H9 (cell line): ENCODE data around the gene NLGN4X. TPM values are rescaled to one million over a fixed set of nuclear protein-coding genes. Genes with fewer than 3 reads are reported as not detected.
A peak's percentile ranks its signal among the peaks of the same experiment; 100 is the strongest.

ENCODE experiments used
- DNase-seq: peaks from one replicate; pipeline ENCODE4 v3.0.0-alpha.2; 2017
- H2AFZ ChIP-seq: one replicate; pipeline ENCODE4 v1.6.1; 2013; ENCODE audit warnings: mild to moderate bottlenecking, low read length, control low read depth, moderate library complexity
- H2AK5ac ChIP-seq: 2 replicates; pipeline ENCODE4 v1.6.1; 2013; ENCODE audit warnings: low read length, control low read depth, mixed read lengths; ENCODE audit not compliant: insufficient read length
- H2BK120ac ChIP-seq: one replicate; pipeline ENCODE4 v1.6.1; 2013; ENCODE audit warnings: low read depth, mild to moderate bottlenecking, low read length, control low read depth, inconsistent platforms; ENCODE audit not compliant: poor library complexity, severe bottlenecking
- H2BK12ac ChIP-seq: 2 replicates; pipeline ENCODE4 v1.6.1; 2013; ENCODE audit warnings: low read length, control low read depth, mixed read lengths, low read depth; ENCODE audit not compliant: insufficient read length
- H2BK15ac ChIP-seq: 2 replicates; pipeline ENCODE4 v1.6.1; 2013; ENCODE audit warnings: low read depth, low read length, control low read depth
- H2BK20ac ChIP-seq: one replicate; pipeline ENCODE4 v1.6.1; 2013; ENCODE audit warnings: low read depth, mild to moderate bottlenecking, low read length, control low read depth, inconsistent platforms; ENCODE audit not compliant: poor library complexity, severe bottlenecking
- H2BK5ac ChIP-seq: 2 replicates; pipeline ENCODE4 v1.6.1; 2013; ENCODE audit warnings: low read length, control low read depth, mixed read lengths; ENCODE audit not compliant: insufficient read length
- H3K14ac ChIP-seq: 2 replicates; pipeline ENCODE4 v1.6.1; 2013; ENCODE audit warnings: low read length, control low read depth; ENCODE audit not compliant: insufficient read depth
- H3K18ac ChIP-seq: 2 replicates; pipeline ENCODE4 v1.6.1; 2013; ENCODE audit warnings: low read depth, mild to moderate bottlenecking, mixed read lengths, low read length, control low read depth; ENCODE audit not compliant: insufficient read length
- H3K23ac ChIP-seq: 2 replicates; pipeline ENCODE4 v1.6.1; 2013; ENCODE audit warnings: low read length, control low read depth, mixed read lengths, low read depth; ENCODE audit not compliant: insufficient read length
- H3K23me2 ChIP-seq: 2 replicates; pipeline ENCODE4 v1.6.1; 2013; ENCODE audit warnings: low read depth, mild to moderate bottlenecking, mixed read lengths, low read length, control low read depth; ENCODE audit not compliant: insufficient read length, poor library complexity, severe bottlenecking
- H3K27ac ChIP-seq: 2 replicates; pipeline ENCODE4 v1.5.1; 2013; ENCODE audit warnings: low read length, control low read depth, mixed read lengths, low read depth; ENCODE audit not compliant: insufficient read length
- H3K27me3 ChIP-seq: 2 replicates; pipeline ENCODE4 v1.6.1; 2013; ENCODE audit warnings: low read length, control low read depth, inconsistent platforms; ENCODE audit not compliant: insufficient read depth
- H3K4ac ChIP-seq: 2 replicates; pipeline ENCODE4 v1.6.1; 2013; ENCODE audit warnings: low read depth, mild to moderate bottlenecking, control low read depth, inconsistent platforms, low read length, moderate library complexity
- H3K4me1 ChIP-seq: 2 replicates; pipeline ENCODE4 v1.6.1; 2013; ENCODE audit warnings: low read length, control low read depth, inconsistent platforms; ENCODE audit not compliant: insufficient read depth
- H3K4me2 ChIP-seq: 2 replicates; pipeline ENCODE4 v1.6.1; 2013; ENCODE audit warnings: low read length, control low read depth, mixed read lengths; ENCODE audit not compliant: insufficient read length, insufficient read depth
- H3K56ac ChIP-seq: 2 replicates; pipeline ENCODE4 v1.6.1; 2013; ENCODE audit warnings: low read depth, mild to moderate bottlenecking, mixed read lengths, low read length, control low read depth; ENCODE audit not compliant: insufficient read length
- H3K79me1 ChIP-seq: 2 replicates; pipeline ENCODE4 v1.6.1; 2013; ENCODE audit warnings: low read depth, mild to moderate bottlenecking, moderate library complexity, low read length, control low read depth, inconsistent platforms; ENCODE audit not compliant: insufficient read depth, poor library complexity, severe bottlenecking
- H3K79me2 ChIP-seq: 2 replicates; pipeline ENCODE4 v1.6.1; 2013; ENCODE audit warnings: low read length, control low read depth, inconsistent platforms; ENCODE audit not compliant: insufficient read depth
- H3K9ac ChIP-seq: 2 replicates; pipeline ENCODE4 v1.6.1; 2013; ENCODE audit warnings: low read length, control low read depth, mixed read lengths; ENCODE audit not compliant: insufficient read length; ENCODE audit errors: extremely low read depth
- H3K9me3 ChIP-seq: one replicate; pipeline ENCODE4 v1.6.1; 2013; ENCODE audit warnings: low read depth, low read length, inconsistent platforms; ENCODE audit not compliant: control insufficient read depth
- H3T11ph ChIP-seq: one replicate; pipeline ENCODE4 v1.6.1; 2013; ENCODE audit warnings: mild to moderate bottlenecking, low read length, control low read depth, inconsistent platforms
- H4K20me1 ChIP-seq: one replicate; pipeline ENCODE4 v1.6.1; 2013; ENCODE audit not compliant: control insufficient read depth, insufficient read length, insufficient read depth
- H4K5ac ChIP-seq: 2 replicates; pipeline ENCODE4 v1.6.1; 2013; ENCODE audit warnings: low read depth, mild to moderate bottlenecking, mixed read lengths, low read length, control low read depth; ENCODE audit not compliant: insufficient read length
- H4K8ac ChIP-seq: replicated peaks from 2 replicates; pipeline ENCODE4 v1.6.1; 2013; ENCODE audit warnings: low read length, control low read depth, mixed read lengths, low read depth; ENCODE audit not compliant: insufficient read length
- H4K91ac ChIP-seq: 2 replicates; pipeline ENCODE4 v1.6.1; 2013; ENCODE audit warnings: low read depth, mild to moderate bottlenecking, moderate library complexity, mixed read lengths, low read length, control low read depth; ENCODE audit not compliant: insufficient read length
- H3K27ac Mint-ChIP-seq, 3 experiments: 2 replicates in 2 of 3; 3 replicates in 1 of 3; pipeline ENCODE4 v1.8.0; 2020 to 2021; ENCODE audit warnings: mixed read lengths in 3 of 3, mild to moderate bottlenecking in 1 of 3, moderate library complexity in 1 of 3
- H3K27me3 Mint-ChIP-seq: 2 replicates; pipeline ENCODE4 v1.8.0; 2021; ENCODE audit warnings: low read depth, mild to moderate bottlenecking, moderate library complexity, mixed read lengths
- H3K36me3 Mint-ChIP-seq, 3 experiments: 2 replicates in 2 of 3; 3 replicates in 1 of 3; pipeline ENCODE4 v1.8.0; 2020 to 2021; ENCODE audit warnings: low read depth in 3 of 3, mixed read lengths in 3 of 3; ENCODE audit not compliant: insufficient read depth in 1 of 3
- H3K4me1 Mint-ChIP-seq, 2 experiments: 2 replicates each; pipeline ENCODE4 v1.8.0; 2020; ENCODE audit warnings: mixed read lengths in 2 of 2
- H3K4me3 Mint-ChIP-seq, 2 experiments: 2 replicates in 1 of 2; 3 replicates in 1 of 2; pipeline ENCODE4 v1.8.0; 2020 to 2021; ENCODE audit warnings: mild to moderate bottlenecking in 2 of 2, mixed read lengths in 2 of 2, moderate library complexity in 1 of 2
- H3K9me3 Mint-ChIP-seq, 2 experiments: 2 replicates in 1 of 2; 3 replicates in 1 of 2; pipeline ENCODE4 v1.8.0; 2020; ENCODE audit warnings: mild to moderate bottlenecking in 2 of 2, mixed read lengths in 2 of 2, moderate library complexity in 1 of 2
- CTCF ChIP-seq: fragments of 200-600 bp; sonication (generic); conservative IDR thresholded peaks from 3 replicates; pipeline ENCODE4 v1.8.0; 2021; ENCODE audit warnings: antibody characterized with exemption, mild to moderate bottlenecking
- WGBS: extraction: QIAGEN DNeasy Blood & Tissue Kit; methylation state at CpG from one replicate; pipeline ENCODE4 v1.1.7; 2013; ENCODE audit warnings: missing lambda C conversion rate, low lambda C conversion rate, mixed read lengths; ENCODE audit not compliant: insufficient read length; ENCODE audit errors: extremely low coverage; 5-methylcytosine and 5-hydroxymethylcytosine counted together
- total RNA-seq: library from RNA; stranded (reverse); gene quantifications from 2 replicates; pipeline ENCODE4 v1.2.1, GENCODE V29; 2021

NLGN4X gene
- total RNA-seq, 1 experiment from 2014 or later: 111 TPM

GRCh38 chrX:6187256-6187655, 41.4 kb downstream of the NLGN4X start:
- no peak overlapping the region for H3K27ac Mint-ChIP-seq
- Histone ChIP-seq H2AK5ac (no peak overlapping the region), H2BK5ac (peak overlapping the region; percentile 69), H3K18ac (no peak overlapping the region), H4K8ac (no peak overlapping the region), H4K91ac (no peak overlapping the region), H4K20me1 (no peaks in the 10 kb centered on the region), H2BK120ac (no peak overlapping the region), H4K5ac (no peak overlapping the region), H3K23ac (no peak overlapping the region), H2BK12ac (no peak overlapping the region), H3K9ac (no peak overlapping the region), H2BK20ac (no peak overlapping the region), H3K4me1 (peaks cover 5% of the 10 kb centered on the region), H3K27ac (no peak overlapping the region), H3K56ac (no peak overlapping the region), H3K4ac (no peak overlapping the region), H3T11ph (no peak overlapping the region), H3K79me2 (peaks cover 39% of the 10 kb centered on the region), H3K27me3 (no peaks in the 10 kb centered on the region), H2BK15ac (no peak overlapping the region), H3K23me2 (no peaks in the 10 kb centered on the region), H3K4me2 (no peak overlapping the region), H2AFZ (no peak overlapping the region), H3K79me1 (peaks cover 5% of the 10 kb centered on the region), H3K14ac (no peak overlapping the region; the same call in 1 of the 2 replicates), H3K9me3 (no peaks in the 10 kb centered on the region)
- peaks cover 23 to 34% of the 10 kb centered on the region in 2 experiments for H3K4me1 Mint-ChIP-seq
- no peaks in the 10 kb centered on the region for H3K27me3 Mint-ChIP-seq
- DNase-seq: no peak
- H3K4me3 Mint-ChIP-seq: no peak overlapping the region
- peaks cover 35 to 41% (median 37%) of the 10 kb centered on the region in 3 experiments for H3K36me3 Mint-ChIP-seq
- H3K9me3 Mint-ChIP-seq: no peaks in the 10 kb centered on the region; a peak in 1 of 5 replicates
- WGBS: no CpG with 5 or more reads among the region's 28 CpGs
- no peak for TF ChIP-seq CTCF
